Measurements from ENCODE around the gene CD22. TPM values are rescaled to one million over a fixed set of nuclear protein-coding genes. Genes with fewer than 3 reads are reported as not detected.

The CD22 gene
- total and polyA plus RNA-seq, 2 of the 4 experiments (the other 2 are of a cell fraction), result 0.18 to 0.22 TPM

GRCh38 chr19:35368378-35368777 lies 39.4 kb downstream of the CD22 start:
- Histone ChIP-seq H3K9ac (ENCODE audit: low read depth, low read length) (no peak overlapping the region), H2BK120ac (ENCODE audit: low read depth, low read length) (no peak overlapping the region), H3K9me3 (ENCODE audit: control insufficient read depth, insufficient read depth, low read length) (no peaks in the 10 kb centered on the region), H3K4me1 (ENCODE audit: control insufficient read depth, insufficient read depth, low read length) (no peaks in the 10 kb centered on the region), H3K36me3 (ENCODE audit: control insufficient read depth, insufficient read depth, low read length) (no peaks in the 10 kb centered on the region), H4K91ac (ENCODE audit: insufficient read depth, low read depth, low read length) (no peak overlapping the region), H2AK9ac (replicated peaks; ENCODE audit: low read depth, low read length, poor library complexity) (no peak overlapping the region), H3K27me3 (ENCODE audit: control insufficient read depth, insufficient read depth, low read length) (peaks cover 1% of the 10 kb centered on the region; the same call in 1 of the 2 replicates), H2AFZ (replicated peaks; ENCODE audit: low read length, poor library complexity) (no peak overlapping the region), H4K8ac (ENCODE audit: low read depth in 2 of 2, low read length in 2 of 2) (no peak overlapping the region), H3K23ac (ENCODE audit: low read depth, low read length) (no peak overlapping the region), H3K27ac (ENCODE audit: insufficient read depth, low read length) (no peak overlapping the region), H3K9me1 (ENCODE audit: insufficient read depth, low read length) (no peaks in the 10 kb centered on the region), H3K18ac (ENCODE audit: low read depth, low read length) (no peak overlapping the region), H3K4me3 (ENCODE audit: insufficient read depth, low read depth, low read length) (no peak overlapping the region), H4K20me1 (ENCODE audit: insufficient read depth, low read length) (no peaks in the 10 kb centered on the region), H3K4me2 (ENCODE audit: low read depth, low read length) (no peak overlapping the region), H3K79me1 (ENCODE audit: low read depth in 1 of 2, low read length in 2 of 2) (no peaks in the 10 kb centered on the region), H2BK20ac (ENCODE audit: low read depth, low read length) (no peak overlapping the region), H4K5ac (ENCODE audit: low read depth, low read length) (no peak overlapping the region), H3K56ac (ENCODE audit: extremely low read depth, insufficient read depth, low read length) (no peak overlapping the region), H2AK5ac (ENCODE audit: low read depth, low read length) (no peak overlapping the region), H2BK15ac (ENCODE audit: low read depth, low read length) (no peak overlapping the region), H3K14ac (replicated peaks; ENCODE audit: low read depth, low read length) (no peak overlapping the region), H3K4ac (ENCODE audit: low read depth, low read length) (no peak overlapping the region), H2BK5ac (ENCODE audit: low read depth, low read length, poor library complexity, severe bottlenecking) (no peak overlapping the region)
- BruUV-seq (replicated peaks), result no TSS peak
- no peak for DNase-seq
- TF ChIP-seq, protein P1, sequence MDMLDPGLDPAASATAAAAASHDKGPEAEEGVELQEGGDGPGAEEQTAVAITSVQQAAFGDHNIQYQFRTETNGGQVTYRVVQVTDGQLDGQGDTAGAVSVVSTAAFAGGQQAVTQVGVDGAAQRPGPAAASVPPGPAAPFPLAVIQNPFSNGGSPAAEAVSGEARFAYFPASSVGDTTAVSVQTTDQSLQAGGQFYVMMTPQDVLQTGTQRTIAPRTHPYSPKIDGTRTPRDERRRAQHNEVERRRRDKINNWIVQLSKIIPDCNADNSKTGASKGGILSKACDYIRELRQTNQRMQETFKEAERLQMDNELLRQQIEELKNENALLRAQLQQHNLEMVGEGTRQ (IDR thresholded peaks at IDR 0.05; ENCODE audit: low read depth, low read length), result no peak
- TF ChIP-seq MXI1 (IDR thresholded peaks at IDR 0.05; ENCODE audit: borderline replicate concordance, low read depth, low read length) (no peak), SMC3 (IDR thresholded peaks at IDR 0.05; ENCODE audit: low read depth, low read length) (no peak), NFE2L2 (IDR thresholded peaks at IDR 0.05; ENCODE audit: low read depth, low read length) (no peak), RFX5 (IDR thresholded peaks at IDR 0.05; ENCODE audit: low read depth, low read length) (no peak), CEBPB (IDR thresholded peaks at IDR 0.05; ENCODE audit: low read depth, low read length) (no peak), RCOR1 (IDR thresholded peaks at IDR 0.05; ENCODE audit: insufficient replicate concordance, low read length) (no peak), BHLHE40 (IDR thresholded peaks at IDR 0.05; ENCODE audit: low read depth, low read length) (no peak), MAFK (IDR thresholded peaks at IDR 0.05; ENCODE audit: low read depth, low read length) (no peak), MAZ (IDR thresholded peaks at IDR 0.05; ENCODE audit: borderline replicate concordance, low read depth, low read length) (no peak), RAD21 (IDR thresholded peaks at IDR 0.05; ENCODE audit: low read length) (no peak), POLR2A (IDR thresholded peaks at IDR 0.05; ENCODE audit: low read depth, low read length) (no peak), CHD1 (IDR thresholded peaks at IDR 0.05; ENCODE audit: low read depth, low read length) (no peak), FOS (IDR thresholded peaks at IDR 0.05; ENCODE audit: low read depth, low read length) (no peak)
- TF ChIP-seq, protein P2, sequence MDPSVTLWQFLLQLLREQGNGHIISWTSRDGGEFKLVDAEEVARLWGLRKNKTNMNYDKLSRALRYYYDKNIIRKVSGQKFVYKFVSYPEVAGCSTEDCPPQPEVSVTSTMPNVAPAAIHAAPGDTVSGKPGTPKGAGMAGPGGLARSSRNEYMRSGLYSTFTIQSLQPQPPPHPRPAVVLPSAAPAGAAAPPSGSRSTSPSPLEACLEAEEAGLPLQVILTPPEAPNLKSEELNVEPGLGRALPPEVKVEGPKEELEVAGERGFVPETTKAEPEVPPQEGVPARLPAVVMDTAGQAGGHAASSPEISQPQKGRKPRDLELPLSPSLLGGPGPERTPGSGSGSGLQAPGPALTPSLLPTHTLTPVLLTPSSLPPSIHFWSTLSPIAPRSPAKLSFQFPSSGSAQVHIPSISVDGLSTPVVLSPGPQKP (IDR thresholded peaks at IDR 0.05; ENCODE audit: borderline replicate concordance, low read depth, low read length), result no peak
- TF ChIP-seq, protein P3, sequence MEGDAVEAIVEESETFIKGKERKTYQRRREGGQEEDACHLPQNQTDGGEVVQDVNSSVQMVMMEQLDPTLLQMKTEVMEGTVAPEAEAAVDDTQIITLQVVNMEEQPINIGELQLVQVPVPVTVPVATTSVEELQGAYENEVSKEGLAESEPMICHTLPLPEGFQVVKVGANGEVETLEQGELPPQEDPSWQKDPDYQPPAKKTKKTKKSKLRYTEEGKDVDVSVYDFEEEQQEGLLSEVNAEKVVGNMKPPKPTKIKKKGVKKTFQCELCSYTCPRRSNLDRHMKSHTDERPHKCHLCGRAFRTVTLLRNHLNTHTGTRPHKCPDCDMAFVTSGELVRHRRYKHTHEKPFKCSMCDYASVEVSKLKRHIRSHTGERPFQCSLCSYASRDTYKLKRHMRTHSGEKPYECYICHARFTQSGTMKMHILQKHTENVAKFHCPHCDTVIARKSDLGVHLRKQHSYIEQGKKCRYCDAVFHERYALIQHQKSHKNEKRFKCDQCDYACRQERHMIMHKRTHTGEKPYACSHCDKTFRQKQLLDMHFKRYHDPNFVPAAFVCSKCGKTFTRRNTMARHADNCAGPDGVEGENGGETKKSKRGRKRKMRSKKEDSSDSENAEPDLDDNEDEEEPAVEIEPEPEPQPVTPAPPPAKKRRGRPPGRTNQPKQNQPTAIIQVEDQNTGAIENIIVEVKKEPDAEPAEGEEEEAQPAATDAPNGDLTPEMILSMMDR (conservative IDR thresholded peaks at IDR 0.05; ENCODE audit: low read depth, low read length), result no peak
- CTCF ChIA-PET, result interaction anchor here (0.5 kb wide), 1 partner anchor 79 kb away, joined by 4 read pairs; no protein-coding TSS in a partner anchor
- no CpG with 5 or more reads among the region's 1 CpG for WGBS, 2 experiments (ENCODE audit: extremely low coverage in 2 of 2, insufficient read length in 1 of 2)
- in situ Hi-C loops (cut with MboI; ENCODE audit: low sequenced_read_pairs) (no loop called here), dilution Hi-C loops (cut with HindIII; ENCODE audit: low sequenced_read_pairs, unreplicated experiment) (no loop called here), intact Hi-C loops (cut with micrococcal nuclease) (no loop called here)
- POLR2A ChIA-PET (ENCODE audit: unreplicated experiment), result no interaction called here
- no peak for ATAC-seq (ENCODE audit: low read depth)

All from IMR-90 (cell line).